ENCODE data around the gene DPP7. TPM values are rescaled to one million over a fixed set of nuclear protein-coding genes. Genes with fewer than 3 reads are reported as not detected.

DPP7 gene
- total and polyA plus RNA-seq, 9 of the 15 experiments (the other 6 are each of a cell fraction or from before 2014, with no cell fraction given), result 0.99 to 365 (median 132) TPM

DNA sequence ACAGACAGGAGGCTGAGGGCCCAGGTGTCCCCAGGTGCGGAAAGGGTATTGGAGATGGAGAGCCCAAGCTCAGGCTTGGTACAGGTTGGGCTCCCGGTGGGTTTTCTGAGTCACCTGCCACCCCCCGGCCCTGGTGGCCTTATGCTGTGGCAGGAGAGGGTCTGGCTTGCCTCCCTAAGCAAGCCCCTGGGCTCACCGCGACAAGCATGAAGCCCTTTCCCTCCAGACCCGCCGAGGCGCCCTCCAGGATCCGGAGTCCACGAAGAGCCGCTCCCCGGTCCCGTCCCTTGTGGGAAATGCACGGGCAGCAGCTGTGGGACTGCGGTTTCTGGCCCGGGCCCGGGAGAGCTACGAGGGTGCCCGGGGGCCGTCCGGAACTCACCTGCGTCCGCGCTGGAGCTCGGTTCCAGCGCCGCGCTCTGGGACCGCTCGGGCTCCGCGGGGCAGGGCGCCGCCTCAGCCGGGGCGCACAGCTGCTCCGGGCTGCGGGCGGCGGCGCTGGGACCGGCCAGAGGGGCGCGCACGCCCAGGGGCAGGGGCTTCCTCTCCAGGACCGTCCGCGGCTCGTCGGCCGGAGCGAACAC, 44.9 kb downstream of the DPP7 start:
- no TSS peak for BruUV-seq (replicated peaks)
- in situ Hi-C loops (cut with MboI), result no loop called here
- H3K9ac ChIP-seq (ENCODE audit: insufficient read depth in 1 of 2, low read depth in 2 of 2, low read length in 2 of 2), result peak overlapping the region; percentile 86 to 94; a peak in 3 of 4 replicates
- peaks cover 29% of the 10 kb centered on the region; the same call in 2 of the 3 replicates for H3K36me3 ChIP-seq (ENCODE audit: control insufficient read depth, insufficient read depth, low read length)
- no peak overlapping the region for H2AFZ ChIP-seq (ENCODE audit: low read depth, low read length)
- ATAC-seq (peak; percentile 15; the same call in 2 of the 3 replicates), DNase-seq (ENCODE audit: extremely low read depth in 1 of 4, low spot score in 3 of 4) (peak in 3 of 4 experiments; percentile 41 to 54 (median 49)), FAIRE-seq (no peak)
- H3K27ac ChIP-seq (ENCODE audit: extremely low read depth, low read depth, low read length), result peak overlapping the region; percentile 88; the same call in 2 of the 3 replicates
- peaks cover 8% of the 10 kb centered on the region for H3K9me1 ChIP-seq (ENCODE audit: control insufficient read depth, insufficient read depth, low read length)
- peak overlapping the region; percentile 91 for H3K4me2 ChIP-seq (ENCODE audit: insufficient read depth, low read length)
- no peaks in the 10 kb centered on the region for H3K9me3 ChIP-seq (replicated peaks; ENCODE audit: control insufficient read depth, insufficient read depth, low read depth, low read length)
- peaks cover 14% of the 10 kb centered on the region for H4K20me1 ChIP-seq (replicated peaks; ENCODE audit: control insufficient read depth, insufficient read depth, low read length)
- peaks cover 32 to 80% of the 10 kb centered on the region in 2 experiments for H3K4me1 ChIP-seq (replicated peaks in 1 of 2; ENCODE audit: control insufficient read depth in 2 of 2, insufficient read depth in 2 of 2, low read length in 2 of 2)
- intact Hi-C loops (cut with micrococcal nuclease), result loop anchor here (2.0 kb wide), 1 partner anchor 17 kb away; the partner anchor contains the start of gene MAN1B1
- H3K27me3 ChIP-seq (ENCODE audit: control insufficient read depth in 2 of 2, insufficient read depth in 2 of 2, low read length in 2 of 2), result no peaks in the 10 kb centered on the region
- H3K79me2 ChIP-seq (ENCODE audit: control insufficient read depth, insufficient read depth, low read length), result peaks cover 39% of the 10 kb centered on the region
- ChIA-PET POLR2A (interaction anchor here (1.0 to 2.5 kb wide), 4 partner anchors 10 to 23 kb away, joined by 3 to 14 read pairs (median 4); partner anchors contain the start of genes MAN1B1 and NPDC1), CTCF (ENCODE audit: low intra/inter-chr PET ratio) (interaction anchor here (0.6 to 0.9 kb wide), 2 partner anchors 24 to 830 kb away, joined by 4 to 5 read pairs; partner anchors contain the start of gene NPDC1)
- 4% methylated on average over 15 of the region's 52 CpGs for WGBS (ENCODE audit: insufficient coverage, low coverage, missing lambda C conversion rate)
- H3K4me3 ChIP-seq, result peak overlapping the region; percentile 65
- TF ChIP-seq, protein P1, sequence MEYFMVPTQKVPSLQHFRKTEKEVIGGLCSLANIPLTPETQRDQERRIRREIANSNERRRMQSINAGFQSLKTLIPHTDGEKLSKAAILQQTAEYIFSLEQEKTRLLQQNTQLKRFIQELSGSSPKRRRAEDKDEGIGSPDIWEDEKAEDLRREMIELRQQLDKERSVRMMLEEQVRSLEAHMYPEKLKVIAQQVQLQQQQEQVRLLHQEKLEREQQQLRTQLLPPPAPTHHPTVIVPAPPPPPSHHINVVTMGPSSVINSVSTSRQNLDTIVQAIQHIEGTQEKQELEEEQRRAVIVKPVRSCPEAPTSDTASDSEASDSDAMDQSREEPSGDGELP (CRISPR knock-in tag; IDR thresholded peaks at IDR 0.05; ENCODE audit: borderline replicate concordance), result peak; percentile 52
- TF ChIP-seq CAMTA2 (CRISPR knock-in tag; conservative IDR thresholded peaks at IDR 0.05) (no peak), MTA2 (IDR thresholded peaks at IDR 0.05; ENCODE audit: low read depth) (no peak), ZNF217 (CRISPR knock-in tag; IDR thresholded peaks at IDR 0.05) (no peak), KAT7 (CRISPR knock-in tag; IDR thresholded peaks at IDR 0.05; ENCODE audit: borderline replicate concordance) (no peak), YY1 (IDR thresholded peaks at IDR 0.05; ENCODE audit: borderline replicate concordance in 1 of 3, control insufficient read depth in 1 of 3, extremely low read depth in 1 of 3, insufficient read depth in 3 of 3, insufficient read length in 1 of 3, insufficient replicate concordance in 2 of 3, low read depth in 1 of 3, low read length in 2 of 3) (no peak), ZBTB7A (IDR thresholded peaks at IDR 0.05; ENCODE audit: borderline replicate concordance, control insufficient read depth, low read depth, low read length) (peak; percentile 66; the same call in 1 of the 2 replicates), MECOM (CRISPR knock-in tag; IDR thresholded peaks at IDR 0.05) (no peak), ZKSCAN3 (CRISPR knock-in tag; IDR thresholded peaks at IDR 0.05) (no peak), EGR1 (conservative IDR thresholded peaks at IDR 0.05) (no peak)
- TF ChIP-seq, protein P2, sequence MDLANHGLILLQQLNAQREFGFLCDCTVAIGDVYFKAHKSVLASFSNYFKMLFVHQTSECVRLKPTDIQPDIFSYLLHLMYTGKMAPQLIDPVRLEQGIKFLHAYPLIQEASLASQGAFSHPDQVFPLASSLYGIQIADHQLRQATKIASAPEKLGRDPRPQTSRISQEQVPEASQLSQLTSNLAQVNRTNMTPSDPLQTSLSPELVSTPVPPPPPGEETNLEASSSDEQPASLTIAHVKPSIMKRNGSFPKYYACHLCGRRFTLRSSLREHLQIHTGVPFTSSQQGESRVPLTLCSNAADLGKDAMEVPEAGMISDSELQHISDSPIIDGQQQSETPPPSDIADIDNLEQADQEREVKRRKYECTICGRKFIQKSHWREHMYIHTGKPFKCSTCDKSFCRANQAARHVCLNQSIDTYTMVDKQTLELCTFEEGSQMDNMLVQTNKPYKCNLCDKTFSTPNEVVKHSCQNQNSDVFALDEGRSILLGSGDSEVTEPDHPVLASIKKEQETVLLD (IDR thresholded peaks at IDR 0.05), result no peak
- TF ChIP-seq, protein P3, sequence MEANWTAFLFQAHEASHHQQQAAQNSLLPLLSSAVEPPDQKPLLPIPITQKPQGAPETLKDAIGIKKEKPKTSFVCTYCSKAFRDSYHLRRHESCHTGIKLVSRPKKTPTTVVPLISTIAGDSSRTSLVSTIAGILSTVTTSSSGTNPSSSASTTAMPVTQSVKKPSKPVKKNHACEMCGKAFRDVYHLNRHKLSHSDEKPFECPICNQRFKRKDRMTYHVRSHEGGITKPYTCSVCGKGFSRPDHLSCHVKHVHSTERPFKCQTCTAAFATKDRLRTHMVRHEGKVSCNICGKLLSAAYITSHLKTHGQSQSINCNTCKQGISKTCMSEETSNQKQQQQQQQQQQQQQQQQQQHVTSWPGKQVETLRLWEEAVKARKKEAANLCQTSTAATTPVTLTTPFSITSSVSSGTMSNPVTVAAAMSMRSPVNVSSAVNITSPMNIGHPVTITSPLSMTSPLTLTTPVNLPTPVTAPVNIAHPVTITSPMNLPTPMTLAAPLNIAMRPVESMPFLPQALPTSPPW (CRISPR knock-in tag; IDR thresholded peaks at IDR 0.05), result no peak
- TF ChIP-seq, protein P4, sequence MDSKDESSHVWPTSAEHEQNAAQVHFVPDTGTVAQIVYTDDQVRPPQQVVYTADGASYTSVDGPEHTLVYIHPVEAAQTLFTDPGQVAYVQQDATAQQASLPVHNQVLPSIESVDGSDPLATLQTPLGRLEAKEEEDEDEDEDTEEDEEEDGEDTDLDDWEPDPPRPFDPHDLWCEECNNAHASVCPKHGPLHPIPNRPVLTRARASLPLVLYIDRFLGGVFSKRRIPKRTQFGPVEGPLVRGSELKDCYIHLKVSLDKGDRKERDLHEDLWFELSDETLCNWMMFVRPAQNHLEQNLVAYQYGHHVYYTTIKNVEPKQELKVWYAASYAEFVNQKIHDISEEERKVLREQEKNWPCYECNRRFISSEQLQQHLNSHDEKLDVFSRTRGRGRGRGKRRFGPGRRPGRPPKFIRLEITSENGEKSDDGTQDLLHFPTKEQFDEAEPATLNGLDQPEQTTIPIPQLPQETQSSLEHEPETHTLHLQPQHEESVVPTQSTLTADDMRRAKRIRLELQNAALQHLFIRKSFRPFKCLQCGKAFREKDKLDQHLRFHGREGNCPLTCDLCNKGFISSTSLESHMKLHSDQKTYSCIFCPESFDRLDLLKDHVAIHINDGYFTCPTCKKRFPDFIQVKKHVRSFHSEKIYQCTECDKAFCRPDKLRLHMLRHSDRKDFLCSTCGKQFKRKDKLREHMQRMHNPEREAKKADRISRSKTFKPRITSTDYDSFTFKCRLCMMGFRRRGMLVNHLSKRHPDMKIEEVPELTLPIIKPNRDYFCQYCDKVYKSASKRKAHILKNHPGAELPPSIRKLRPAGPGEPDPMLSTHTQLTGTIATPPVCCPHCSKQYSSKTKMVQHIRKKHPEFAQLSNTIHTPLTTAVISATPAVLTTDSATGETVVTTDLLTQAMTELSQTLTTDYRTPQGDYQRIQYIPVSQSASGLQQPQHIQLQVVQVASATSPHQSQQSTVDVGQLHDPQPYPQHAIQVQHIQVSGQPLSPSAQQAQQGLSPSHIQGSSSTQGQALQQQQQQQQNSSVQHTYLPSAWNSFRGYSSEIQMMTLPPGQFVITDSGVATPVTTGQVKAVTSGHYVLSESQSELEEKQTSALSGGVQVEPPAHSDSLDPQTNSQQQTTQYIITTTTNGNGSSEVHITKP (IDR thresholded peaks at IDR 0.05; ENCODE audit: partially characterized antibody), result no peak

Measured in K562 (cell line).